ENCODE data around the gene ZNF792.
"Not testable (repeated sequence)": the region's sequence is repeated elsewhere in the genome, so short reads cannot be mapped to it uniquely, and the experiment has no call there.

Gene ZNF792

DNA sequence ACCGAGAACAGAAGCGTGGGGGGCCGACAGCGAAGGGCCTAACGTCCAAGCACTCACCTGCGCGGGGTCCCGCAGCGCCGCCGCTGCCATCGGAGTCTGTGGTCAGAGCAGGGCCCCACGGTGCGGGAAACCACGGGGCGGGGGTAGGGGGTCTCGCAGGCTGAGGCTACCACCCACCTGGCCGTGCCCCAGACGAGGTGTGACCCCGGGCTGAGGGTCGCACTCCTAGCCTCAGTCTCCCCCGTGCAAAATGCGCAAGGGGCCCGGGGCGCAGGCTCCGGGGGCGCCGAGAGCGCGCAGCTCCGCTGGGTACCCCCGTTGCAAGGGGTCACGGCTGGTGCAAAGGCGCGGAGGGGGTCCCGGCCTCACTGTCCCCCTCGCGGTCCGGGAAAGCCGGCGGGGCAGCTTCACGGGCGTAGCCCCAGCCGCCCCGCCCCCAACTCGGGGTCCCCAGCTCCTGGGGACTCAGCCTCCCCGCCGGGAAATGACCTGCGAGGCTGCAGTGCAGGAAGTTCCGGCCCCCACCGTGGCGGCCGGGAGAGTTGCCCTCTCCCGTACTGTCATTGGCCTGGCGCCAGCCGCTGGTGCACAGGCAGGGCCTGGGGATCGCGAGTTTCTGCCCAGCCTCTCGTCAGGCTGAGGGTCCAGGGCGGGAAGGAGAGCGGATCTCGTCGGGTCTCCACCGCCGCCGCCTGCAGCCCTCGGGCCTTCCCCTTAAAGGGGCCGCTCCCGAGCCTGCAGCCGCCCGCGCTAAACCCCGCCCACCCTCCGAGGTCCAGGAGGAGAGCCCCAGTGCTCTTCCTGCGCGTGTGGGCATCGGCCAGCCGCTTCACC, at the start of gene ZNF792:
Gene ZNF792, minus strand, starts transcription at position 657 of the 834 bp plus-strand sequence. Its CDS starts 567 bp downstream, at position 90.
- no peak for DNase-seq (ENCODE audit: low read depth, low spot score)

DNA sequence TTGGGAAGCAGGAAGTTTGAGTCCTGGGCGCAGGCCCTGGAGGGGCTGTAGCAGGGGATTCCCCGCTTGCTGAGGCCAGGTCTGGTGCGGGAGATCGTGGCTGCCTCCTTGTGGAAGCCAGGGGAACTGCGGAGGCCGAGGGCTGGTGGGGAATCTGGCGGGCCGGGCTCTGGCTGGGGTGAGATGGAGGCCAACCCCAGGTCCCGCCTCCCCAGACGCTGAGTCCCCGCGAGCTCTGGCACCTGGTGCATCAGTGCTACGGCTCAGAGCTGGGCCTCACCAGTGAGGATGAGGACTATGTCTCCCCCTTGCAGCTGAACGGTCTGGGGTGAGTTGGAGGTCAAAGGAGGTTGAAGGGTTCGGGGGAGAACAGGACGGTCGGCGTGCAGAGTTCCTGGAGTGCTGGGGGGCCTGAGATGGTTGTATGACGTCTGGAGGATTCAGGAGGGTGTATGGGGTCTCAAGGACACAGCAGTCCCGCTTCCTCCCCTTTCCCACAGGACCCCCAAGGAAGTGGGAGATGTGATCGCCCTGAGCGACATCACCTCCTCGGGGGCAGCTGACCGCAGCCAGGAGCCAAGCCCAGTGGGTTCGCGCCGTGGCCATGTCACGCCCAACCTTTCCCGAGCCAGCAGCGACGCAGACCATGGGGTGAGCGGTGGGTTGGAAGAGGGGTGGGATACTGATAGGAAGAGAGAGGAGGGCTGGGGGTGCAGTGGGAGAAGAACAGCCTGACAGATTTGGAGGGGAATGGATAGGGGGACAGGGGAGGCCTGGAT, 49.2 kb upstream of the ZNF792 start:
- DNase-seq (ENCODE audit: low read depth, low spot score) = no peak

DNA sequence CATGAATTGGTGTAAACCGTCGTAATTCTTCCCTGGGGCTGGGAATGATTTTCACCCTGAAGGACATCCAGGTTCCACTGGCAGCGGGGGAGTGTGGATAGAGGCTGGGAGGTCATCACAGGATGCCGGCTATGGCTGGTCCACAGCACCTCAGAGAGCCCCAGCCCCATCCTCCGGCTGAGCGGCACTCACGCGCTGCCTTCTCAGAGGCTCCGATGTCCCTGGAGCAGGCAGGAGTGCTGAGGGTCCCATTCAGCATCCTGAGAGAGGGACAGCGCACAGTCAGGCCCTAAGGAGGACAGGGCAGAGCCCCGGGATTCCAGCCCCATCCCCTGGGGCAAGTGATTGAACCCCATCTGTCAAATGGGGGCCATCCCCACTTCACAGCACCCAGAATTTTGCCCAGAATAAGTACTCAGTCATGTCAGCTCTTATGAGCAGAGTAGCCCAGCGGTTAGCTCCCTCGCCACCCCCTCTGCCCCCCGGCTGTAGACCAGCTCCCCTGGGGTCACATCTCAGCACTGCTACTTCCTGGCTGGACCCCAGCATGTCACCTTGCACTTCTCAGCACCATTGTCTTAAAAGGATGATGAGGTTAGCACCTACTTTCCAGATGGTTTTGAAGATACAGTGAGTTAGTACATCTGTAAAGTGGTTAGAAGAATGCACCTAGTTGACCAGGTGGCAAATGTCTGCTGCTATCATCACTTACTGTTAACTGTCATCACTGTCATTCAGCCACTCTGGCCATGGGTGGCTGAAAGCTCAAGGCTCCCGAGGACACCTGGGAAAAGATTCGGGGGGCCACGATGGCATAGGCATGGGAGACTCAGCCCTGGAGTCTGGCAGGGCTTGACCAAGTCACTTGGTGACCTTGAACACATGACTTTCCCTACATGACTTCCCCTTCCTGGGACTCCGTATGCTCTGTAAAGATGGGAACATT, 48.0 kb upstream of the ZNF792 start:
- DNase-seq (ENCODE audit: low read depth, low spot score) = no peak

DNA sequence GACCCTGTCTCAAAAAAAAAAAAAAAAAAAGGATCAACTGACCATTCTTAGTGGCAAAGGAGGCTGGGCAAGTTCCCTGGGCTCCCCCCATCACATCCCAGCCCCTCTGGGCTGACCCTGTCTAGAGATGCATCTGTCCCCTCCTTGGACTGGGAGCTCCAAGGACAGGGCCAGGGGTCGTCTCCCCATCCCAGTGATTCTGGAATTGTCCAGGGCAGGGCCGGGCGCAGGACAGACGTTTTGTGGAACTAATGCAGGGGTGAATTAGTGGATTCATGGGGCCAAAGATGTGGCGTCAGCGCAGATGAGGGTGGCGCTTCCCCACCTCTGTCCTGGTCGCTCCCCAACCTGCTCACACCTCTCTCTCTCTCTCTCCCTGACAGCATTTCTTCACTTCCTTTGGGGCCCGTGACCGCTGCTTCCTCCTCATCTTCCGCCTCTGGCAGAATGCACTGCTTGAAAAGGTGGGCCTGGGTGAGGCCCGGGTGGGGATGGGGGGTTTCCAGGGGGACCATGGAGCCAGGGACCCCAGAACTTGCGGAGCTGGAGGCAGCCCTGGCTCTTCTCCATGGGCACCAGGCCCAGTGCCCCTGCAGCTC, 47.2 kb upstream of the ZNF792 start:
- no peak for DNase-seq (ENCODE audit: low read depth, low spot score)

DNA sequence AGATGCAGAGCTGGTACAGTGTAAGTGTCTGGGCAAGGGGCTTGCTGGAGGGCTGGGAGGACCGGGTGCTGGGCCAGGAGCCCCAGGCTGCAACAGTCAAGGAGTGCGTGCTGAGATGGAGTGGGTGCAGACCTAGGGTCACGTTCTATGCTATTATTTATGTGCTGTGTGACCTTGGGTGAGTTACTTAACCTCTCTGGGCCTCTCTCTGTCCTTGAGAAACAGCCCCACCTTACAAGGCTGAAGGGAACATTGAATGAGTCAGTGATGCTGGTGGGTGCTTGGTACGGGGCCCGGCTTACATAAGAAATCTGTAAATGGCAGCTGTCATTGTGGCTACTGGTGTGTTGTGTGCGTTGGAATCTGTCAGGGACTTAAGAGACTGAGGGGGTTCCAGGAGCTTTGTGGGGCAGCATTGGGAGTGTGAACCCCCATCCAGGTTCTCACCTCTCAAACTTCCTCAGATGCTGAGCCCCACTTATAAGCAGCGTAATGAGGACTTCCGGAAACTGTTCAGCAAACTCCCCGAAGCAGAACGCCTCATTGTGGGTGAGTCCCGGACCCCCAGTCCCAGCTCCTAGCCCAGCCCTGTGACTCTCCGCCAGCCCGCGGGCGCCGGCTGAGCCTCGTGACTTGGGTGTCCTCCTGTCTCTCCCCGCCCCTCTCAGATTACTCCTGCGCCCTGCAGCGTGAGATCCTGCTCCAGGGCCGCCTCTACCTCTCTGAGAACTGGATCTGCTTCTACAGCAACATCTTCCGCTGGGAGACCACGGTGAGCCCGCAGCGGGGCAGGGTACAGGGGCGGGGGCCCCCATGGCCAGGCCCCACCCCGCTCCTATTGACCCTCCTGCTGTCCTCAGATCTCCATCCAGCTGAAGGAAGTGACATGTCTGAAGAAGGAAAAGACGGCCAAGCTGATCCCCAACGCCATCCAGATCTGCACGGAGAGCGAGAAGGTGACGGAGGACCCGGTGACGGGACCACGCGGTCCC, 45.7 kb upstream of the ZNF792 start:
- no peak for DNase-seq (ENCODE audit: low read depth, low spot score)

DNA sequence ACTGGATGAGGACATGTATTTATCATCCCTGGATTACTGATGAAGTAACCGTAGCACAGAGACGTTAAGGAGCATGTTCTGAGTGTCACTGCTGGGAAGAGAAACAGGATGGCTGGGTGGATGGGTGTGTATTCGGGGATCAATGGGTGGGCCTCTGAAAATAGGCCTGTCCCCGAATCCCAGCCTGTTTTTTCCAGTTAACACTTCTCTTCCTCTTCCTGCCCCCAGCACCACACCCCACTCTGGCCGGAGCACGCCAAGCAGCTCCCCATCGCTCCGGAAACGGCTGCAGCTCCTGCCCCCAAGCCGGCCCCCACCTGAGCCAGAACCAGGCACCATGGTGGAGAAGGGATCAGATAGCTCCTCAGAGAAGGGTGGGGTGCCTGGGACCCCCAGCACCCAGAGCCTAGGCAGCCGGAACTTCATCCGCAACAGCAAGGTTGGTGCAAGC, 44.9 kb upstream of the ZNF792 start:
- no peak for DNase-seq (ENCODE audit: low read depth, low spot score)

DNA sequence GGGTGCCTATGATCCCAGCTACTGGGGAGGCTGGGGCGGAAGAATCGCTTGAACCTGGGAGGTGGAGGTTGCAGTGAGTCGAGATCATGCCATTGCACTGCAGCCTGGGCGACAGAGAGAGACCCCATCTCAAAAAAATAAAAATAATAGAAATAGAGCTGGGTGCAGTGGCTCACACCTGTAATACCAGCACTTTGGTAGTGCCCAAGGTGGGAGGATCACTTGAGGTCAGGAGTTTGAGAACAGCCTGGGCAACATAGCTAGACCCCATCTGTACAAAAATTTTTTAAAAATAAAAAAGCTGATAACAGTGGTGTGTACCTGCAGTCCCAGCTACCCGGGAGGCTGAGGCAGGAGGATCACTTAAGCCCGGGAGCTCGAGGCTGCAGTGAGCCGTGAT, 43.4 kb upstream of the ZNF792 start:
- DNase-seq (ENCODE audit: low read depth, low spot score) = not testable (repeated sequence)

DNA sequence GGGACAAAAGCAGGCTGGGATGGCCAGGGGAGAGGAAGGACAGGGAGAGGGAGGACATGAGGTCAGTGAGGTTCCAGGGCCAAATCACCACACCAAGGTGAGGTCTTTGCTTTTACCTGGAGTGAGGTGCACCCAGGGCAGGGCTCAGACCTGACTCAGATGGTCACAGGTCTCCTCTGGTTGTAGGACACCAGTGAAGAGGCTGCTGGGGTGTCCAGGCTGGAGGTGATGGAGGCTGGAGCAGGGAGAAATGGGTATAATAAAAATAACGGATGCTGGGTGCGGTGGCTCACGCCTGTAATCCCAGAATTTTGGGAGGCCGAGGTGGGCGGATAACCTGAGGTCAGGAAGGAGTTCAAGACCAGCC, 43.0 kb upstream of the ZNF792 start:
- no peak for DNase-seq (ENCODE audit: low read depth, low spot score)

DNA sequence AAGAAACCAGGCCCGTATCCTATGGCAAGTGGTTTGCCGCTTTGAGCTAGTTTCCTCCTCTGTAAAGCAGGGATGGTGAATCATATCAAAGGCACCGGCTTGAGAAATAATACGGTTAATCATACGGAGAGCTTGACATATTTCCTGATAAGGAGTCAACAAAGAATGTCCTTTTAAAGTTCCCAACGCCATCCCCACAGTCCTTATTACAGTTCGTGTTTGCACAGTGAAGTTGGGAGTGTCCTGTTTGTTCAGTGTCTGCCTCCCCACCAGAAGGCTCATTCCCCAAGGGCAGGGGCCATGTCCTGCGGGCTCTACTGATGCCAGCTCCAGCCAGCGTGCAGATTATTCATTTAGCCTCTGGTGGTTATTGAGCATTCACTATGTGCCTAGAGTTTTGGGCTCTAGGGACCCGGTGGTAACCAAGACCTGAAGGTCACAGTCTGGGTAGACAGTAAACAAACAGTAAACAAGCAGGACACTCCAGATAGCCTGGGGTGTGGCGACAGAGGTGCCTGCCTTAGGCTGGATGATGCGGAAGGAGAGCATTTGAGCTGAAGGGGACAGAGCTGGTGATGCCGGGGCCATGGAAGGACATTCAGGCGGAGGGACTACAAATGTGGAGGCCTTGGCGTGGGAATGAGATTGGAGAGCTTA, 42.4 kb upstream of the ZNF792 start:
- no peak for DNase-seq (ENCODE audit: low read depth, low spot score)

DNA sequence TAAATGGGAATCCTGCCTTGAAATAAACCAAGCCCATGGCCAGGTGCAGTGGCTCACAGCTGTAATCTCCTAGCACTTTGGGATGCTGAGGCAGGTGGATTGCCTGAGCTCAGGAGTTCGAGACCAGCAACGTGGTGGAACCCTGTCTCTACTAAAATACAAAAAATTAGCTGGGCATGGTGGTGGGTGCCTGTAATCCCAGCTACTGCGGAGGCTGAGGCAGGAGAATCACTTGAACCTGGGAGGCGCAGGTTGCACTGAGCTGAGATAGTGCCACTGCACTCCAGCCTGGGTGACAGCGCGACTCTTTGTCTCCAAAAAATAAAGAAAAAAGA, 41.9 kb upstream of the ZNF792 start:
- DNase-seq (ENCODE audit: low read depth, low spot score) = not testable (repeated sequence)

DNA sequence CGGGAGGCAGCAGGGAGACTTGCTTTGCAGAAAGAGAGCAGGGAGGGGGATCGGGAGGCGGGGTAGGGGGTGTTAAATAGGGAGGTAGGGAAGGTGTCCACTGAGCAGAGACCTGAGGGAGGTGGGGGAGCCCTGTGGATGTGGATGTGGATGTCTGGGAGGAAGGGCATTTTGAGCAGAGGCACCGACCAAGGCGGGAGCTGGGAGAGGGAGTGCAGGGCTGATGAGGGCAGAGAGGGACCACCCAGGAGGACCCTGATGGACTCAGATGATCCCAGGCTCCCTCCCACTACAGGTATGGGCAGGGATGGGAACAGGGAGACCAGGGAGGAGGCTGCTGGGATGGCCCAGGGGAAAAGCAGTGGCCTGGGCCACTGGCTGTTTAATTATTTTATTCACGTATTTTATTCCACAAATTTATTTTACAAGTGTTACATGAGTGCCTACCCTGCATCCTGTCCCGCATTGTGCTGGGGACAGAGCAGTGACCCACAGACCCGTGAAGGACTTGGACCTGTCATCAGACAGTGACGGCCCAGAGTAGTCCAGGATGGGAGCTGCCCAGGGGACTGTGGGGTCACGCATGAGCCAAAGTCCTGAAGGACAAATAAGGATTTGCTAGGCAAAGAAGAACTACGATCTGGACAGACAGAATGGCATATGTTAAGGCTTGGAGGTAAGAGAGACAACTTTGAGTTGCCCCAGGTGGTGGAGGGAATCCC, 41.4 kb upstream of the ZNF792 start:
- no peak for DNase-seq (ENCODE audit: low read depth, low spot score)

DNA sequence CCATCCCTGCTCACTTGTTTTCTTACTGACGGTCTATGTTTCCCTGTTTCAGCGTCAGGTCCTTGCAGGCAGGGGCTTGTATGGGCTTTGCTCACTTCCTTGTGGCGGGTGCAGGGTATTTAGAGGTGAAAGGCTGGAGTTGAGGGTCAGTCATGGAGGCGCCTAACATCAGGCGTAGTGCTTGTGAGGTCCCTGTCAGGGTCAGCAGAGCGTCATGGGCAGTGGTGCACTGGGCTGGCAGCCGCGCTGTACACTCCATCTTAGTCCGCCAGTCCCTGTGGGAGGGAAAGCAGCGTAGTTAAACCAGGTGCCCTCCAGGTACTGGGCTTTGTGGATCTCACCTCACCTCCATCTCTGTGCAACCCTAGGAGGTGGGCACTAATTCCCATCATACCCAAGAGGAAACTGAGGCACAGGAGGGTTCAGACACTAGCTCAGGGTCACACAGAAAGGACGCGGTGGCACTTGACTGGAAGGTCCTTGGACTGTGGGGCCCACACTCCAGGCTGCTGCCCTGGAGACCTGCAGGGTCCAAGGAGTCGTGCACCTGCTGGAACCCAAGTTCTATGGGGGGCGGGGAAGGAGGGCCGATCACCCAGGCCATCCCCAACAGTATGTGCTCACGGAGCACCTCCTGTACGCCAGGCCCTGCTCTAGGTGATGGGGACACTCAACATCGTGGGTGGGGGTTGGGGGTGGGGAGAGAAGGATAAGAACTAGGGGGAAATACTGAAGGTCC, 40.7 kb upstream of the ZNF792 start:
- DNase-seq (ENCODE audit: low read depth, low spot score) = no peak

DNA sequence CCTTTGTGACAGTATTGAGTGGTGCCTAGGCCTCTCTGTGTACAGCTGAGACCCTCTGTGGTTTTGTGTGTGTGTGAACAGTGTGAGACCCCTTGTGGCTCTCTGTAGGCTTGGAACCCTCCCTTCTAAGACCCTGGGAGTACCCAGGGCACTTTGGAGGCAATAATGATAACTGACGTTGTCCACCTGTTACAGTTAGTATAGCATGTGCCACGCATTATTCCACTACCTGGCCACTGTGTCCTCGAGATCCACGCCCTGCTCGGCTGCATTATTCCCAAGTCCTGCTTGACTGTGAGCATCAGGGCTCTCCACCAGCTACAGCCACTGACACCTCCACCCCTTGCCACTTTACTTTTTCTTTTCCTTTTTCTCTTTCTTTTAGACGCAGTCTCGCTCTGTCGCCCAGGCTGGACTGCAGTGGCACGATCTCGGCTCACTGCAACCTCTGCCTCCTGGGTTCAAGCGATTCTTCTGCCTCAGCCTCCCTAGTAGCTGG, 38.1 kb upstream of the ZNF792 start:
- DNase-seq (ENCODE audit: low read depth, low spot score) = no peak

DNA sequence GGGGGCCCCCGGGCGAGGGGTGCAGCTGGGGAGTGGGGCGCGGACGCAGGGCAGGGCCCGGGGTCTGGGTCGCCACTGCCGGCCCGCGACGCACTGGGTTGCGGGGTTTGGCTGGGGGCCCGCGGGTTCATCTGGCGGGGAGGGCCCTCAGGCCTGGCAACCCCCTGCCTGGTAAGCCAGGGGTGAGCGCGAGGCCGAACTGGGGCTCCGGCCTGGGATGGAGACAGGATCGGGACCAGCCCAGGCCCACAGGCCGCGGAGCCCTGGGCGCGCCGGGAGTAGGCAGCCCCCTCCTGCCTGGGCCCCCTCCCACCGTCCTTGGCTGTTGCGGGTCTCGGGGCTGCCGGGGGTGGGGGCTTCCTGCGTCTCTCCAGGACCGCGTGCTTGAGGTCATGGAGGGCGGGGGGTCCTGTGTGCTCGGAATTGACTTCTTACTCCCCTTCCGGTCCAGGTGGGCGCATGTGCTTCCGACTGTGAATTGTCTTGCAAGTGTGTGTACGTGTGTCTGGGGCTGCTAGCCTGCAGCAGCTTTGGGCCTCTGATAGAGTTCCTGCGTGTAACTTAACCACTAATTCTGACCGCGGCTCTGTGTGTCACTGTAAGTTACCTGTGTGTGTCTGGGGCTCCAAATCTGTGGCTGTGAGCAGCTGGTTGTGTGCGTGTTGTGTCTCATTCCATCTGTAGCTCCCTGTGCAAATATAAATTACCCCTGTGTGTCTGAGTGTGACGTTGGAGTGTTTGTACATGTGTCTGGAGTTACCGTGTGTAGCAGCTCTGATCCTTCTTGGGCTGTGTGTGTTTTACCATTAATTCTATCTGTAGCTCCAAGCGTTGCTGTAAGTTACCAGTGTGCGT, 36.8 kb upstream of the ZNF792 start:
- DNase-seq (ENCODE audit: low read depth, low spot score) = no peak

DNA sequence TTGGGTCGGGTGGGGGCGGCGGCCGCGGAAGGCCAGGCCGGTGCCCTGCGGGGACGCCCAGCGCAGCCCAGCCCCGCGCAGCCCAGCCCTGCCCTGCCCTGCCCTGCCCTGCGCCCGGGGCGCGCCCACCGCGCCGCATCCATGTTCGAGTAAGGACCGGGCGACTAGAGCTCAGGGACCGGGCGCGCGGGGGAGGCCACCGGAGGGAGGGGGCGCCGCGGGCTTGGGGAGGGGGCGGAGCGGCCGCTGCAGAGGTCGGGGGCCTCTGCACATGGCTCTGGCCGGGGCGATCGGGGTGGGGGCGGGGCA, 36.3 kb upstream of the ZNF792 start:
- DNase-seq (ENCODE audit: low read depth, low spot score) = no peak

DNA sequence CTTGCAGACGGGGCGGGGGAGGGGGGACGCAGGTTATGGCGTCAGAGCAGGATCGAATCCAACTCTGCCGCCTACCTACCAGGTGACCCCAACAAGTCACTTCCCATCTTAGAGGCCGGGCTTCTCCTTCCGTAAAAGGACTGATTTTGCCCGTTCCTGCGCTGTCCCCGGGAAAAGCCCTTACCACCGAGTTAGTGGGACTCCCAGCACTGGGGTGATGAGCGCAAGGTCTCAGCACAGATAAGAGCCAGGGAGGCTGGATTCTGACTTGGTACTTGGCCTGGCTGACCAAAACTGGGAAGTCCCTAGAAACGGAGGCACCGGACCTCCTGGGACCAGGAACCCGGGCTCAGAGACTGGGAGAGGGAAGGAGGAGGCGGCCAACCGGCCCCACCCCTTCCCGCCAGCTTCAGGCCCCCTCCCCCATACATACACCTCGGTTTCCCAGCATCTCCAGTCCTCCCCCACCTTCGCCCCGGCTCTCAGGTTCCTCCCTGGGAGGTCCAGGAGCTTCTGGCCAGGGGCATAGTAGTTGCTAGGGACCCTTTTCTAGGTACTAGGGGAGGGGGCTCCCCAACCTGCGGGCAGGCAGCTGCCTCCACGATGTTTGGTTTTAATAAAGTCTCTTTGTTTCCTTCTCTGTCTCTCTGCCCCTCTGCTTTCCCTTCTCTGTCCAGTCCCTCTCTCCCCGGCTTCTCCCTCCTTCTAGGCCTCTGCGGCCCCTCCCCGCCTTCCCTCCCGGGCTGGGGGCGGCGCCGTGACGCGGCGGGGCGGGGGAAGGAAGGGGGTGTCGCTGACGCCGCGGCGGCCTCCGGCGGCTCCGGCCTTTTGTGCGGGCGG, 35.7 kb upstream of the ZNF792 start, which contains the start of gene GRAMD1A:
Gene GRAMD1A, plus strand, starts transcription at position 826 of the 840 bp plus-strand sequence. CDS start 156 bp downstream, outside the sequence.
- DNase-seq (ENCODE audit: low read depth, low spot score) = peak; percentile 61
